HepG2 (cell line): Measurements from ENCODE around the gene PPDPF. TPM values are rescaled to one million over a fixed set of nuclear protein-coding genes. Genes with fewer than 3 reads are reported as not detected.

Source experiments
- FOSL2 ChIP-seq: sonication (generic); formaldehyde crosslinking; IDR thresholded peaks from 2 replicates; pipeline ENCODE4 v1.4.0; 2020; ENCODE audit warnings: missing genetic modification reagents
- MED1 ChIP-seq: sonication (generic); formaldehyde crosslinking; IDR thresholded peaks from 2 replicates; pipeline ENCODE4 v1.4.0; 2020; ENCODE audit warnings: missing genetic modification reagents
- MTF1 ChIP-seq: sonication (generic); formaldehyde crosslinking; IDR thresholded peaks from 2 replicates; pipeline ENCODE4 v1.5.0; 2020; ENCODE audit warnings: missing genetic modification reagents
- NFE2L1 ChIP-seq: sonication (generic); formaldehyde crosslinking; IDR thresholded peaks from 2 replicates; pipeline ENCODE4 v1.4.0; 2020; ENCODE audit warnings: missing genetic modification reagents, mild to moderate bottlenecking, borderline replicate concordance
- PAWR ChIP-seq: sonication (generic); formaldehyde crosslinking; IDR thresholded peaks from 2 replicates; pipeline ENCODE4 v1.4.0; 2020; ENCODE audit warnings: missing genetic modification reagents, mild to moderate bottlenecking, borderline replicate concordance
- PHF21A ChIP-seq: sonication (generic); formaldehyde crosslinking; IDR thresholded peaks from 2 replicates; pipeline ENCODE4 v1.5.0; 2020; ENCODE audit warnings: mild to moderate bottlenecking, missing genetic modification reagents
- RNF2 ChIP-seq: fragments of 450-650 bp; conservative IDR thresholded peaks from 2 replicates; pipeline ENCODE4 v1.6.1; 2016; ENCODE audit warnings: low read depth
- SMAD3 ChIP-seq: sonication (generic); formaldehyde crosslinking; IDR thresholded peaks from 2 replicates; pipeline ENCODE4 v1.4.0; 2020; ENCODE audit warnings: missing genetic modification reagents
- ZNF546 ChIP-seq: sonication (generic); formaldehyde crosslinking; conservative IDR thresholded peaks from 2 replicates; pipeline ENCODE4 v1.8.1; 2023; ENCODE audit warnings: mild to moderate bottlenecking, missing genetic modification reagents
- polyA plus RNA-seq, 8 experiments: library from polyadenylated mRNA; depleted of rRNA in 3 of 8; stranded (reverse) in 7 of 8; unstranded in 1 of 8; fragments of >200 nt; fragmentation: Illumina TruSeq in 4 of 8; extraction: Trizol in 4 of 8; gene quantifications; 2 replicates each; pipeline versions ENCODE4 v1.2.1 to v1.2.3, GENCODE V29; 2011 to 2016; ENCODE audit warnings: low read depth in 4 of 8, missing spikeins in 1 of 8, mixed read lengths in 1 of 8; ENCODE audit not compliant: insufficient read depth in 1 of 8
- total RNA-seq, 5 experiments: library from RNA; depleted of rRNA; stranded (reverse); fragments of >200 nt; fragmentation: Illumina TruSeq; extraction: Trizol; gene quantifications; 2 replicates each; pipeline ENCODE4 v1.2.3, GENCODE V29; 2016; ENCODE audit warnings: low read depth in 1 of 5
- TF ChIP-seq, protein P1 (sequence below): sonication (generic); formaldehyde crosslinking; IDR thresholded peaks from 2 replicates; pipeline ENCODE4 v1.4.0; 2020; ENCODE audit warnings: missing genetic modification reagents, borderline replicate concordance
- TF ChIP-seq, protein P2 (sequence below): IDR thresholded peaks from 2 replicates; pipeline ENCODE4 v1.6.1; 2016; ENCODE audit warnings: low read depth, control low read depth
- TF ChIP-seq, protein P3 (sequence below): IDR thresholded peaks from 2 replicates; pipeline ENCODE4 v1.6.1; 2012; ENCODE audit warnings: low read length, improper control_type of control experiment
- TF ChIP-seq, protein P4 (sequence below): sonication (generic); formaldehyde crosslinking; IDR thresholded peaks from 2 replicates; pipeline ENCODE4 v1.4.0; 2020; ENCODE audit warnings: mild to moderate bottlenecking, missing genetic modification reagents, borderline replicate concordance

The PPDPF gene
- total and polyA plus RNA-seq, 2 of the 13 experiments (the other 11 are each of a cell fraction or from before 2014, with no cell fraction given) = 1.8 to 7.0 TPM

DNA sequence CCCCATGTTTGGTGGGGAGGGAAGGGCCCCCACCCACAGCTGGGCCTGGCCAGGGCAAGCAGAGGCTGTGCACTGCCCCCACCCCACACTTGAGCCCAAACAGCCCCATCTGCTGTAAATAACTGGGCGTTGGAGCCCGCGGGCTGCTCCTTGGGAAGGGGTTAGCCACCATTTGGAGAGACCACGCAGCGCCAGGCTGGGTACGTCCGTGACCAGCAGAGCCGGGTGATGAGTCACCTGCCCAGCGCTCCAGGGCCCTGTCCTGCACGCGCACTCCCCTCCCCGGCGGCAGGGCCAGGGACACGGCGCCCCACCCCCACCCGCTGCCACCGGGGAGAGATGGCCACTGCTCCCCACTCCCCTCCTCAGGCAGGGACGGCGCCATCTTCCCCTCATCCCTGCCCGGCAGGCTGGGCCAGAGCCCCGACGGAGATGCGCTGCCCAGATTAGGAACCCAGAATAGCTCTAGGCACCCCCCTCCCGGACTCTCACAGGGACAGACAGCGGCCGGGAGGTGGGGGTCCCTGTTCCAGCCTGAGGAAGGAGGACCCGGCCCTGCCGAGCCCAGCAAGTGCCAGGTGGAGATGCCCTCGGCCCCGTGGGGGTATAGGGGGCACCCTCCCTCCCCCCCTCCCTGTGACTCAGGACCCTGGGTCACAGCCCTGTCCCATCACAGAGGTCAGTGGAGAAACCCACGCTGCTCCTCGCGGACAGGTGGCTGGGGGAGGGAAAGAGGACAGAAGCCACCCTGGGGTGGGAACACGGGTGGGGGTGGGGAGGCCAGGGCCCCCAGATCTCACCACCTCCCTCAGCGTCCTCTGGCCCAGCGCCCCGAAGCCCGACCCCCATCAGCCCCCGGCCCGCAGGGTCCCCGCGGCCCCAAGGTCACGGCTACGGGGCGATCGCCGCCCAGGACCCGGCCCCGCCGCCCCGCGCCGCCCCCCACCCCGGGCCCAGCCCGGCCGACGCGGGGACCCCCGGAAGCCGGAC, 22.3 kb upstream of the PPDPF start (continued):
- TF ChIP-seq MED1 (CRISPR knock-in tag) (no peak), MTF1 (no peak), SMAD3 (CRISPR knock-in tag) (no peak), FOSL2 (CRISPR knock-in tag) (peak; percentile 94), RNF2 (no peak), NFE2L1 (CRISPR knock-in tag) (no peak), PHF21A (no peak), PAWR (CRISPR knock-in tag) (no peak), ZNF546 (CRISPR knock-in tag) (no peak)
- TF ChIP-seq, protein P1, sequence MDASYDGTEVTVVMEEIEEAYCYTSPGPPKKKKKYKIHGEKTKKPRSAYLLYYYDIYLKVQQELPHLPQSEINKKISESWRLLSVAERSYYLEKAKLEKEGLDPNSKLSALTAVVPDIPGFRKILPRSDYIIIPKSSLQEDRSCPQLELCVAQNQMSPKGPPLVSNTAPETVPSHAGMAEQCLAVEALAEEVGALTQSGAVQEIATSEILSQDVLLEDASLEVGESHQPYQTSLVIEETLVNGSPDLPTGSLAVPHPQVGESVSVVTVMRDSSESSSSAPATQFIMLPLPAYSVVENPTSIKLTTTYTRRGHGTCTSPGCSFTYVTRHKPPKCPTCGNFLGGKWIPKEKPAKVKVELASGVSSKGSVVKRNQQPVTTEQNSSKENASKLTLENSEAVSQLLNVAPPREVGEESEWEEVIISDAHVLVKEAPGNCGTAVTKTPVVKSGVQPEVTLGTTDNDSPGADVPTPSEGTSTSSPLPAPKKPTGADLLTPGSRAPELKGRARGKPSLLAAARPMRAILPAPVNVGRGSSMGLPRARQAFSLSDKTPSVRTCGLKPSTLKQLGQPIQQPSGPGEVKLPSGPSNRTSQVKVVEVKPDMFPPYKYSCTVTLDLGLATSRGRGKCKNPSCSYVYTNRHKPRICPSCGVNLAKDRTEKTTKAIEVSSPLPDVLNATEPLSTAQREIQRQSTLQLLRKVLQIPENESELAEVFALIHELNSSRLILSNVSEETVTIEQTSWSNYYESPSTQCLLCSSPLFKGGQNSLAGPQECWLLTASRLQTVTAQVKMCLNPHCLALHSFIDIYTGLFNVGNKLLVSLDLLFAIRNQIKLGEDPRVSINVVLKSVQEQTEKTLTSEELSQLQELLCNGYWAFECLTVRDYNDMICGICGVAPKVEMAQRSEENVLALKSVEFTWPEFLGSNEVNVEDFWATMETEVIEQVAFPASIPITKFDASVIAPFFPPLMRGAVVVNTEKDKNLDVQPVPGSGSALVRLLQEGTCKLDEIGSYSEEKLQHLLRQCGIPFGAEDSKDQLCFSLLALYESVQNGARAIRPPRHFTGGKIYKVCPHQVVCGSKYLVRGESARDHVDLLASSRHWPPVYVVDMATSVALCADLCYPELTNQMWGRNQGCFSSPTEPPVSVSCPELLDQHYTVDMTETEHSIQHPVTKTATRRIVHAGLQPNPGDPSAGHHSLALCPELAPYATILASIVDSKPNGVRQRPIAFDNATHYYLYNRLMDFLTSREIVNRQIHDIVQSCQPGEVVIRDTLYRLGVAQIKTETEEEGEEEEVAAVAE = no peak
- TF ChIP-seq, protein P2, sequence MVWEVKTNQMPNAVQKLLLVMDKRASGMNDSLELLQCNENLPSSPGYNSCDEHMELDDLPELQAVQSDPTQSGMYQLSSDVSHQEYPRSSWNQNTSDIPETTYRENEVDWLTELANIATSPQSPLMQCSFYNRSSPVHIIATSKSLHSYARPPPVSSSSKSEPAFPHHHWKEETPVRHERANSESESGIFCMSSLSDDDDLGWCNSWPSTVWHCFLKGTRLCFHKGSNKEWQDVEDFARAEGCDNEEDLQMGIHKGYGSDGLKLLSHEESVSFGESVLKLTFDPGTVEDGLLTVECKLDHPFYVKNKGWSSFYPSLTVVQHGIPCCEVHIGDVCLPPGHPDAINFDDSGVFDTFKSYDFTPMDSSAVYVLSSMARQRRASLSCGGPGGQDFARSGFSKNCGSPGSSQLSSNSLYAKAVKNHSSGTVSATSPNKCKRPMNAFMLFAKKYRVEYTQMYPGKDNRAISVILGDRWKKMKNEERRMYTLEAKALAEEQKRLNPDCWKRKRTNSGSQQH (CRISPR knock-in tag) = no peak
- TF ChIP-seq, protein P3, sequence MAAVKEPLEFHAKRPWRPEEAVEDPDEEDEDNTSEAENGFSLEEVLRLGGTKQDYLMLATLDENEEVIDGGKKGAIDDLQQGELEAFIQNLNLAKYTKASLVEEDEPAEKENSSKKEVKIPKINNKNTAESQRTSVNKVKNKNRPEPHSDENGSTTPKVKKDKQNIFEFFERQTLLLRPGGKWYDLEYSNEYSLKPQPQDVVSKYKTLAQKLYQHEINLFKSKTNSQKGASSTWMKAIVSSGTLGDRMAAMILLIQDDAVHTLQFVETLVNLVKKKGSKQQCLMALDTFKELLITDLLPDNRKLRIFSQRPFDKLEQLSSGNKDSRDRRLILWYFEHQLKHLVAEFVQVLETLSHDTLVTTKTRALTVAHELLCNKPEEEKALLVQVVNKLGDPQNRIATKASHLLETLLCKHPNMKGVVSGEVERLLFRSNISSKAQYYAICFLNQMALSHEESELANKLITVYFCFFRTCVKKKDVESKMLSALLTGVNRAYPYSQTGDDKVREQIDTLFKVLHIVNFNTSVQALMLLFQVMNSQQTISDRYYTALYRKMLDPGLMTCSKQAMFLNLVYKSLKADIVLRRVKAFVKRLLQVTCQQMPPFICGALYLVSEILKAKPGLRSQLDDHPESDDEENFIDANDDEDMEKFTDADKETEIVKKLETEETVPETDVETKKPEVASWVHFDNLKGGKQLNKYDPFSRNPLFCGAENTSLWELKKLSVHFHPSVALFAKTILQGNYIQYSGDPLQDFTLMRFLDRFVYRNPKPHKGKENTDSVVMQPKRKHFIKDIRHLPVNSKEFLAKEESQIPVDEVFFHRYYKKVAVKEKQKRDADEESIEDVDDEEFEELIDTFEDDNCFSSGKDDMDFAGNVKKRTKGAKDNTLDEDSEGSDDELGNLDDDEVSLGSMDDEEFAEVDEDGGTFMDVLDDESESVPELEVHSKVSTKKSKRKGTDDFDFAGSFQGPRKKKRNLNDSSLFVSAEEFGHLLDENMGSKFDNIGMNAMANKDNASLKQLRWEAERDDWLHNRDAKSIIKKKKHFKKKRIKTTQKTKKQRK = no peak
- TF ChIP-seq, protein P4, sequence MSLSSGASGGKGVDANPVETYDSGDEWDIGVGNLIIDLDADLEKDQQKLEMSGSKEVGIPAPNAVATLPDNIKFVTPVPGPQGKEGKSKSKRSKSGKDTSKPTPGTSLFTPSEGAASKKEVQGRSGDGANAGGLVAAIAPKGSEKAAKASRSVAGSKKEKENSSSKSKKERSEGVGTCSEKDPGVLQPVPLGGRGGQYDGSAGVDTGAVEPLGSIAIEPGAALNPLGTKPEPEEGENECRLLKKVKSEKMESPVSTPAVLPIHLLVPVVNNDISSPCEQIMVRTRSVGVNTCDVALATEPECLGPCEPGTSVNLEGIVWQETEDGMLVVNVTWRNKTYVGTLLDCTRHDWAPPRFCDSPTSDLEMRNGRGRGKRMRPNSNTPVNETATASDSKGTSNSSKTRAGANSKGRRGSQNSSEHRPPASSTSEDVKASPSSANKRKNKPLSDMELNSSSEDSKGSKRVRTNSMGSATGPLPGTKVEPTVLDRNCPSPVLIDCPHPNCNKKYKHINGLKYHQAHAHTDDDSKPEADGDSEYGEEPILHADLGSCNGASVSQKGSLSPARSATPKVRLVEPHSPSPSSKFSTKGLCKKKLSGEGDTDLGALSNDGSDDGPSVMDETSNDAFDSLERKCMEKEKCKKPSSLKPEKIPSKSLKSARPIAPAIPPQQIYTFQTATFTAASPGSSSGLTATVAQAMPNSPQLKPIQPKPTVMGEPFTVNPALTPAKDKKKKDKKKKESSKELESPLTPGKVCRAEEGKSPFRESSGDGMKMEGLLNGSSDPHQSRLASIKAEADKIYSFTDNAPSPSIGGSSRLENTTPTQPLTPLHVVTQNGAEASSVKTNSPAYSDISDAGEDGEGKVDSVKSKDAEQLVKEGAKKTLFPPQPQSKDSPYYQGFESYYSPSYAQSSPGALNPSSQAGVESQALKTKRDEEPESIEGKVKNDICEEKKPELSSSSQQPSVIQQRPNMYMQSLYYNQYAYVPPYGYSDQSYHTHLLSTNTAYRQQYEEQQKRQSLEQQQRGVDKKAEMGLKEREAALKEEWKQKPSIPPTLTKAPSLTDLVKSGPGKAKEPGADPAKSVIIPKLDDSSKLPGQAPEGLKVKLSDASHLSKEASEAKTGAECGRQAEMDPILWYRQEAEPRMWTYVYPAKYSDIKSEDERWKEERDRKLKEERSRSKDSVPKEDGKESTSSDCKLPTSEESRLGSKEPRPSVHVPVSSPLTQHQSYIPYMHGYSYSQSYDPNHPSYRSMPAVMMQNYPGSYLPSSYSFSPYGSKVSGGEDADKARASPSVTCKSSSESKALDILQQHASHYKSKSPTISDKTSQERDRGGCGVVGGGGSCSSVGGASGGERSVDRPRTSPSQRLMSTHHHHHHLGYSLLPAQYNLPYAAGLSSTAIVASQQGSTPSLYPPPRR (CRISPR knock-in tag) = no peak
